H1 (cell line): ENCODE results near the gene COL4A4. TPM values are rescaled to one million over a fixed set of nuclear protein-coding genes. Genes with fewer than 3 reads are reported as not detected.

Experiments used
- CTCF ChIA-PET: fragments of 300-600 bp; sonication (Branson Sonifier 250); formaldehyde crosslinking; loops from one replicate; lab custom pipeline; 2021; ENCODE audit not compliant: partially characterized antibody; lab: Charles Lee
- POLR2A ChIA-PET: fragments of 300-600 bp; sonication (Branson Sonifier 250); formaldehyde crosslinking; loops from one replicate; lab custom pipeline; 2021; ENCODE audit warnings: inconsistent platforms; ENCODE audit not compliant: partially characterized antibody; lab: Charles Lee
- DNase-seq, 2 experiments: peaks; one replicate each; pipeline versions ENCODE4 v3.0.0 to v3.0.0-alpha.2; 2010 to 2022; ENCODE audit warnings: low spot score in 2 of 2, low read depth in 1 of 2, mixed read lengths in 1 of 2
- FAIRE-seq: peaks from 2 replicates; lab custom pipeline; 2011; peaks lifted over from hg19 to GRCh38; lab: Jason Lieb, UNC
- H2AFZ ChIP-seq: 2 replicates; pipeline ENCODE4 v1.8.1; 2012; ENCODE audit warnings: low read length, inconsistent platforms
- H2AK5ac ChIP-seq: 2 replicates; pipeline ENCODE4 v1.6.1; 2013; ENCODE audit warnings: low read depth, low read length
- H2BK120ac ChIP-seq: replicated peaks from 2 replicates; pipeline ENCODE3; 2013; ENCODE audit warnings: low read depth, low read length, inconsistent platforms
- H2BK12ac ChIP-seq: 2 replicates; pipeline ENCODE4 v1.6.1; 2013; ENCODE audit warnings: low read depth, low read length
- H2BK15ac ChIP-seq: 2 replicates; pipeline ENCODE4 v1.6.1; 2013; ENCODE audit warnings: low read length
- H2BK20ac ChIP-seq: 2 replicates; pipeline ENCODE4 v1.6.1; 2013; ENCODE audit warnings: low read length
- H2BK5ac ChIP-seq: 2 replicates; pipeline ENCODE4 v1.6.1; 2013; ENCODE audit warnings: low read depth, low read length
- H3K14ac ChIP-seq: 2 replicates; pipeline ENCODE4 v1.6.1; 2013; ENCODE audit warnings: inconsistent platforms; ENCODE audit not compliant: insufficient read length
- H3K18ac ChIP-seq: 2 replicates; pipeline ENCODE4 v1.6.1; 2013; ENCODE audit warnings: low read length; ENCODE audit errors: extremely low read depth
- H3K23ac ChIP-seq: 2 replicates; pipeline ENCODE4 v1.6.1; 2013; ENCODE audit warnings: inconsistent platforms; ENCODE audit not compliant: insufficient read length
- H3K23me2 ChIP-seq: 2 replicates; pipeline ENCODE4 v1.6.1; 2013; ENCODE audit warnings: low read depth, low read length
- H3K27ac ChIP-seq: 2 replicates; pipeline ENCODE4 v1.6.1; 2011; ENCODE audit warnings: low read depth, low read length, inconsistent platforms
- H3K27me3 ChIP-seq, 4 experiments: replicated peaks in 1 of 4; 1 replicate in 1 of 4; 2 replicates in 3 of 4; pipeline versions ENCODE4 v1.6.1 to v1.8.1; 2011 to 2013; ENCODE audit warnings: low read length in 3 of 4, mild to moderate bottlenecking in 3 of 4, inconsistent platforms in 2 of 4, mixed read lengths in 2 of 4, moderate library complexity in 1 of 4; ENCODE audit not compliant: control insufficient read depth in 3 of 4, insufficient read depth in 3 of 4; ENCODE audit errors: extremely low read depth in 1 of 4
- H3K36me3 ChIP-seq, 4 experiments: 2 replicates each; pipeline versions ENCODE4 v1.6.1 to v1.8.1; 2011 to 2013; ENCODE audit warnings: mild to moderate bottlenecking in 4 of 4, low read length in 3 of 4, moderate library complexity in 2 of 4, control low read depth in 1 of 4, inconsistent platforms in 1 of 4; ENCODE audit not compliant: insufficient read depth in 4 of 4, control insufficient read depth in 2 of 4
- H3K4ac ChIP-seq: replicated peaks from 2 replicates; pipeline ENCODE3; 2013; ENCODE audit warnings: low read length, low read depth, mixed read lengths, inconsistent platforms; ENCODE audit not compliant: insufficient read length
- H3K4me1 ChIP-seq, 4 experiments: replicated peaks in 1 of 4; 1 replicate in 1 of 4; 2 replicates in 3 of 4; pipeline versions ENCODE4 v1.6.1 to v1.8.1; 2011 to 2013; ENCODE audit warnings: low read length in 3 of 4, inconsistent platforms in 2 of 4, mixed read lengths in 1 of 4; ENCODE audit not compliant: insufficient read depth in 4 of 4, control insufficient read depth in 3 of 4
- H3K4me2 ChIP-seq, 2 experiments: 2 replicates each; pipeline versions ENCODE4 v1.6.1 to v1.8.1; 2011 to 2013; ENCODE audit warnings: low read depth in 2 of 2, low read length in 2 of 2, control low read depth in 1 of 2, inconsistent platforms in 1 of 2, mild to moderate bottlenecking in 1 of 2; ENCODE audit not compliant: insufficient read depth in 1 of 2
- H3K4me3 ChIP-seq, 4 experiments: fragments of 200-600, 300-600 bp in 1 of 4; sonication (generic), shearing (Covaris generic), sonication (Bioruptor Twin) in 1 of 4; 2 replicates each; pipeline versions ENCODE4 v1.5.1 to v1.8.1; 2011 to 2016; ENCODE audit warnings: low read length in 4 of 4, low read depth in 3 of 4, control low read depth in 2 of 4, inconsistent platforms in 2 of 4, mild to moderate bottlenecking in 2 of 4, mixed read lengths in 1 of 4, moderate library complexity in 1 of 4; ENCODE audit not compliant: insufficient read depth in 2 of 4; ENCODE audit errors: extremely low read depth in 1 of 4
- H3K56ac ChIP-seq: replicated peaks from 2 replicates; pipeline ENCODE3; 2013; ENCODE audit warnings: low read depth, mild to moderate bottlenecking, mixed read lengths, low read length, inconsistent platforms; ENCODE audit not compliant: insufficient read length
- H3K79me1 ChIP-seq: 2 replicates; pipeline ENCODE4 v1.6.1; 2013; ENCODE audit warnings: low read depth, low read length, control low read depth
- H3K79me2 ChIP-seq, 2 experiments: 2 replicates each; pipeline versions ENCODE4 v1.6.1 to v1.8.1; 2012 to 2013; ENCODE audit warnings: low read length in 2 of 2, mild to moderate bottlenecking in 2 of 2, inconsistent platforms in 1 of 2; ENCODE audit not compliant: insufficient read depth in 2 of 2, control insufficient read depth in 1 of 2
- H3K9ac ChIP-seq, 4 experiments: replicated peaks in 1 of 4; 1 replicate in 1 of 4; 2 replicates in 3 of 4; pipeline versions ENCODE4 v1.6.1 to v1.8.1; 2011 to 2013; ENCODE audit warnings: low read depth in 3 of 4, low read length in 3 of 4, control low read depth in 2 of 4, mild to moderate bottlenecking in 2 of 4, moderate library complexity in 2 of 4, inconsistent platforms in 1 of 4; ENCODE audit errors: extremely low read depth in 1 of 4
- H3K9me3 ChIP-seq, 2 experiments: 2 replicates each; pipeline versions ENCODE4 v1.6.1 to v1.8.1; 2012 to 2013; ENCODE audit warnings: mild to moderate bottlenecking in 2 of 2, moderate library complexity in 2 of 2, control low read depth in 1 of 2, inconsistent platforms in 1 of 2, low read depth in 1 of 2, low read length in 1 of 2, mixed read lengths in 1 of 2; ENCODE audit not compliant: insufficient read depth in 2 of 2
- H4K20me1 ChIP-seq, 2 experiments: replicated peaks in 1 of 2; 2 replicates each; pipeline versions ENCODE3 to v1.8.1; 2011 to 2013; ENCODE audit warnings: inconsistent platforms in 2 of 2, low read length in 2 of 2, mild to moderate bottlenecking in 1 of 2; ENCODE audit not compliant: insufficient read depth in 2 of 2, control insufficient read depth in 1 of 2
- H4K5ac ChIP-seq: 2 replicates; pipeline ENCODE4 v1.6.1; 2013; ENCODE audit warnings: low read length, low read depth, mixed read lengths, inconsistent platforms; ENCODE audit not compliant: insufficient read length
- H4K8ac ChIP-seq: 2 replicates; pipeline ENCODE4 v1.8.0; 2013; ENCODE audit warnings: mild to moderate bottlenecking, moderate library complexity, low read length, inconsistent platforms; ENCODE audit not compliant: insufficient read depth; ENCODE audit errors: extremely low read depth
- H4K91ac ChIP-seq: replicated peaks from 2 replicates; pipeline ENCODE3; 2013; ENCODE audit warnings: low read length, mixed read lengths, inconsistent platforms; ENCODE audit not compliant: insufficient read length
- CREB1 ChIP-seq: IDR thresholded peaks from 2 replicates; pipeline ENCODE4 v1.6.1; 2012; ENCODE audit warnings: inconsistent platforms
- EP300 ChIP-seq, 2 experiments: IDR thresholded peaks; 1 replicate in 1 of 2; 2 replicates in 1 of 2; pipeline ENCODE4 v1.6.1; 2011 to 2012; ENCODE audit warnings: low read depth in 2 of 2, low read length in 2 of 2, mild to moderate bottlenecking in 2 of 2, borderline replicate concordance in 1 of 2, inconsistent platforms in 1 of 2, moderate library complexity in 1 of 2
- RAD21 ChIP-seq, 2 experiments: IDR thresholded peaks in 1 of 2; conservative IDR thresholded peaks in 1 of 2; 2 replicates each; pipeline ENCODE4 v1.6.1; 2011; ENCODE audit warnings: low read depth in 2 of 2, low read length in 2 of 2, improper control_type of control experiment in 1 of 2, inconsistent platforms in 1 of 2, mild to moderate bottlenecking in 1 of 2, moderate library complexity in 1 of 2
- YY1 ChIP-seq: IDR thresholded peaks from 2 replicates; pipeline ENCODE4 v1.6.1; 2011; ENCODE audit warnings: low read depth, mild to moderate bottlenecking, low read length
- ZNF274 ChIP-seq: IDR thresholded peaks from 2 replicates; pipeline ENCODE4 v1.7.0; 2012; ENCODE audit warnings: low read length, borderline replicate concordance; ENCODE audit errors: extremely low read depth
- WGBS, 2 experiments: shearing (Covaris generic) in 1 of 2; methylation state at CpG; one replicate each; pipeline versions ENCODE4 v1.1.6 to v1.1.7; 2013 to 2015; ENCODE audit warnings: low lambda C conversion rate in 2 of 2, mixed read lengths in 2 of 2, inconsistent platforms in 1 of 2, low coverage in 1 of 2, missing lambda C conversion rate in 1 of 2; ENCODE audit not compliant: insufficient replicate concordance in 2 of 2, insufficient coverage in 1 of 2, insufficient read length in 1 of 2; ENCODE audit errors: extremely low coverage in 1 of 2, missing lambda C conversion rate in 1 of 2; 5-methylcytosine and 5-hydroxymethylcytosine counted together
- polyA plus RNA-seq, 7 experiments: library from polyadenylated mRNA; depleted of rRNA in 3 of 7; stranded (reverse) in 5 of 7; unstranded in 2 of 7; fragments of >200 nt in 5 of 7; fragments of 200-250 nt in 2 of 7; gene quantifications; 1 replicate in 5 of 7; 2 replicates in 1 of 7; 4 replicates in 1 of 7; pipeline versions ENCODE4 v1.2.1 to v1.2.3, GENCODE V29; 2011 to 2013; ENCODE audit warnings: missing spikeins in 2 of 7, mixed read lengths in 2 of 7
- total RNA-seq: library from RNA; stranded (reverse); fragmentation: NEBNext Ultra II Directional; extraction: Animal tissue kit (Norgen Biotek cat#: 25700); gene quantifications from 2 replicates; pipeline ENCODE4 v1.2.1, GENCODE V29; 2021
- TF ChIP-seq, protein P1 (sequence below): IDR thresholded peaks from 2 replicates; pipeline ENCODE4 v1.6.1; 2012; ENCODE audit warnings: inconsistent platforms

COL4A4 gene
- total and polyA plus RNA-seq, 2 of the 8 experiments (the other 6 are each of a cell fraction or from before 2014, with no cell fraction given): 0.33 to 1.7 TPM

DNA sequence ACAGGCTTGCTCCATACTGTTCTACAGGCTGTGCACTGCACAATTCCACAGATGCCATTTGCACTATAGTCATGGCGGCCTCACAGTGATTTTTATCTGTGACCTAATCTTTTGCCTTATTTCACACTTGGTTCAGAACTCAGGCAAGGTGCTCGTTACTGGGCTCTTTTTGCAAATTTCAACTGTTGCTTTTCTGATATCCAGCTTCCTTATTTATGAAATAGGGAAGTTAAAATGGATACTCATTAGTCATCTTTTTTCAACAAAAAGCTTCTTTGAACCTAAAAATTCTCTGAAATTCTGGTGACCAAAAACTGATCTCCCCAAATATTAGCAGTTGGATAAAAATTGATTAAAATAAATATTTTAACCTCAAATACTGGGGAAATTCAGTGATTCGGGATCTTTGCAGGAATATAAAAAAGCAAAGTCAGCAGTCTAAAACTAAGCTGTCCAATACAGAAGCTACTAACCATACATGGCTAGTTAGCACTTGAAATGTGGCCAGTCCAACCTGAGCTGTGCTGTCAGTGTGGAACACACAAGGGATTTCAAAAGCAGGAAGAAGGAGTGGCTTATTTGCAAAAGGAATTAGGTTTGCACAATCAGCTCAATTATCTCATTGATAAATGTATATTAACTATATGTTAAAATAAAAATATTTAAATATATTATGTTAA is 134.4 kb downstream of the COL4A4 start:
- no peak for TF ChIP-seq ZNF274
- no peak for TF ChIP-seq CREB1
- TF ChIP-seq YY1: no peak
- TF ChIP-seq RAD21 (IDR thresholded peaks at IDR 0.05 in 1 of 2, conservative IDR thresholded peaks at IDR 0.05 in 1 of 2; ENCODE audit: low read depth in 2 of 2, low read length in 2 of 2): no peak
- no peak for TF ChIP-seq EP300 (IDR thresholded peaks at IDR 0.05; ENCODE audit: borderline replicate concordance in 1 of 2, low read depth in 2 of 2, low read length in 2 of 2)
- TF ChIP-seq, protein P1, sequence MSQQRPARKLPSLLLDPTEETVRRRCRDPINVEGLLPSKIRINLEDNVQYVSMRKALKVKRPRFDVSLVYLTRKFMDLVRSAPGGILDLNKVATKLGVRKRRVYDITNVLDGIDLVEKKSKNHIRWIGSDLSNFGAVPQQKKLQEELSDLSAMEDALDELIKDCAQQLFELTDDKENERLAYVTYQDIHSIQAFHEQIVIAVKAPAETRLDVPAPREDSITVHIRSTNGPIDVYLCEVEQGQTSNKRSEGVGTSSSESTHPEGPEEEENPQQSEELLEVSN: no peak
- no peak for DNase-seq
- Histone ChIP-seq H4K91ac (no peak overlapping the region), H3K4me2 (no peak overlapping the region), H2BK120ac (no peak overlapping the region), H2AFZ (no peak overlapping the region), H2BK20ac (no peak overlapping the region), H3K79me1 (no peaks in the 10 kb centered on the region), H2AK5ac (no peak overlapping the region), H4K20me1 (no peaks in the 10 kb centered on the region), H2BK5ac (no peak overlapping the region), H3K27me3 (no peaks in the 10 kb centered on the region), H3K56ac (no peak overlapping the region), H3K4me1 (no peaks in the 10 kb centered on the region), H4K8ac (no peak overlapping the region), H3K23me2 (peaks cover 2% of the 10 kb centered on the region; the same call in 1 of the 2 replicates), H2BK15ac (no peak overlapping the region), H3K14ac (no peak overlapping the region), H3K79me2 (no peaks in the 10 kb centered on the region), H2BK12ac (no peak overlapping the region), H3K23ac (no peak overlapping the region), H3K9ac (no peak overlapping the region), H4K5ac (no peak overlapping the region), H3K27ac (no peak overlapping the region), H3K36me3 (no peaks in the 10 kb centered on the region), H3K9me3 (no peaks in the 10 kb centered on the region), H3K18ac (no peak overlapping the region), H3K4me3 (no peak overlapping the region), H3K4ac (no peak overlapping the region)
- ChIA-PET POLR2A (no interaction called here), CTCF (no interaction called here)
- 86% methylated on average over 3 of the region's 3 CpGs; no CpG with 5 or more reads in 1 of the 2 experiments for WGBS, 2 experiments
- no peak for FAIRE-seq
